ENCODE measurements around the gene SHISAL2B. TPM values are rescaled to one million over a fixed set of nuclear protein-coding genes. Genes with fewer than 3 reads are reported as not detected.

Gene SHISAL2B
- total and polyA plus RNA-seq, 8 donors, result not detected

DNA sequence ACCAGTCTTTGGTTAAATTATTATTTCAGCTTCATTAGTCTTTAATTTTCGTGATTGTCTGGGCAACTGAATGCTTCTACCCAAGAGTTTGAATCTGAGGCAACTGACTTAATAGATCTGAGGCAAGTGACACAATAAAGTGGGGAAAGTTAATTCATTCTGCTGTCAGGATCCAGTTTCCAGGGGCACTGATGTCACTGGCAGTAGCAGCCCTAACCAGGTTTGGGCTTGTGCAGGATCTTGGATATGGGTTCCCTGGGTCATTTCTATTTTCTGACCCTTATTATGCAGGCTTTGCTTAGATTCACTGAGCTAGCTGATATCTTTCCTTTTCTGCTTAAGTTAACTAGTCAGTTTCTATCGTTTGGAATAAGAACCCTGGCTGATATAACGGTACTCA is 68.6 kb downstream of the SHISAL2B start:
- no peaks in the 10 kb centered on the region for H3K9me3 ChIP-seq
- no peak overlapping the region for H3K4me3 ChIP-seq
- DNase-seq, result no peak
- H3K27me3 ChIP-seq, result no peaks in the 10 kb centered on the region
- peaks cover 0 to 39% (median 17%) of the 10 kb centered on the region in 4 donors for H3K4me1 ChIP-seq
- 71 to 88% (median 78%) methylated on average over 3 of the region's 3 CpGs for WGBS, 5 donors
- TF ChIP-seq POLR2AphosphoS5 (IDR thresholded peaks at IDR 0.05) (no peak), POLR2A (IDR thresholded peaks at IDR 0.05) (no peak), EP300 (IDR thresholded peaks at IDR 0.05) (no peak)
- TF ChIP-seq, protein P1, sequence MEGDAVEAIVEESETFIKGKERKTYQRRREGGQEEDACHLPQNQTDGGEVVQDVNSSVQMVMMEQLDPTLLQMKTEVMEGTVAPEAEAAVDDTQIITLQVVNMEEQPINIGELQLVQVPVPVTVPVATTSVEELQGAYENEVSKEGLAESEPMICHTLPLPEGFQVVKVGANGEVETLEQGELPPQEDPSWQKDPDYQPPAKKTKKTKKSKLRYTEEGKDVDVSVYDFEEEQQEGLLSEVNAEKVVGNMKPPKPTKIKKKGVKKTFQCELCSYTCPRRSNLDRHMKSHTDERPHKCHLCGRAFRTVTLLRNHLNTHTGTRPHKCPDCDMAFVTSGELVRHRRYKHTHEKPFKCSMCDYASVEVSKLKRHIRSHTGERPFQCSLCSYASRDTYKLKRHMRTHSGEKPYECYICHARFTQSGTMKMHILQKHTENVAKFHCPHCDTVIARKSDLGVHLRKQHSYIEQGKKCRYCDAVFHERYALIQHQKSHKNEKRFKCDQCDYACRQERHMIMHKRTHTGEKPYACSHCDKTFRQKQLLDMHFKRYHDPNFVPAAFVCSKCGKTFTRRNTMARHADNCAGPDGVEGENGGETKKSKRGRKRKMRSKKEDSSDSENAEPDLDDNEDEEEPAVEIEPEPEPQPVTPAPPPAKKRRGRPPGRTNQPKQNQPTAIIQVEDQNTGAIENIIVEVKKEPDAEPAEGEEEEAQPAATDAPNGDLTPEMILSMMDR (IDR thresholded peaks at IDR 0.05), result no peak
- no peak overlapping the region for H3K27ac ChIP-seq
- intact Hi-C loops (cut with DNase I; ENCODE audit: low total_unique reads), result no loop called here
- peaks cover 0 to 29% (median 16%) of the 10 kb centered on the region in 4 donors for H3K36me3 ChIP-seq

- 67 to 82% (median 78%) methylated on average over 4 of the region's 4 CpGs for WGBS, 5 donors
- no peaks in the 10 kb centered on the region for H3K9me3 ChIP-seq
- TF ChIP-seq, protein P1 (IDR thresholded peaks at IDR 0.05), result no peak
- no peak for TF ChIP-seq EP300 (IDR thresholded peaks at IDR 0.05)
- intact Hi-C loops (cut with DNase I; ENCODE audit: low total_unique reads), result no loop called here
- H3K27ac ChIP-seq, result no peak overlapping the region
- H3K27me3 ChIP-seq, result no peaks in the 10 kb centered on the region
- peaks cover 0 to 47% (median 23%) of the 10 kb centered on the region in 4 donors for H3K4me1 ChIP-seq
- H3K4me3 ChIP-seq, result no peak overlapping the region
- no peak for DNase-seq
- H3K36me3 ChIP-seq, result peaks cover 0 to 35% (median 19%) of the 10 kb centered on the region in 4 donors
Measured at GRCh38 chr5:64759960-64760660, 69.8 kb downstream of the SHISAL2B start.

GRCh38 chr5:64763948-64764503 is 73.7 kb downstream of the SHISAL2B start:
- no peak overlapping the region for H3K27ac ChIP-seq
- no peaks in the 10 kb centered on the region for H3K9me3 ChIP-seq
- H3K4me1 ChIP-seq, result peaks cover 21 to 69% (median 48%) of the 10 kb centered on the region in 4 donors
- 76 to 90% (median 88%) methylated on average over 4 of the region's 4 CpGs for whole genome bisulfite sequencing, 5 donors
- no peak for DNase-seq
- no peaks in the 10 kb centered on the region for H3K27me3 ChIP-seq
- H3K36me3 ChIP-seq, result peaks cover 0 to 33% (median 19%) of the 10 kb centered on the region in 4 donors
- H3K4me3 ChIP-seq, result no peak overlapping the region
- intact Hi-C loops (cut with DNase I; ENCODE audit: low total_unique reads), result no loop called here
- TF ChIP-seq POLR2AphosphoS5 (IDR thresholded peaks at IDR 0.05) (no peak), EP300 (IDR thresholded peaks at IDR 0.05) (no peak), POLR2A (IDR thresholded peaks at IDR 0.05) (no peak)
- TF ChIP-seq, protein P1 (IDR thresholded peaks at IDR 0.05), result no peak

DNA sequence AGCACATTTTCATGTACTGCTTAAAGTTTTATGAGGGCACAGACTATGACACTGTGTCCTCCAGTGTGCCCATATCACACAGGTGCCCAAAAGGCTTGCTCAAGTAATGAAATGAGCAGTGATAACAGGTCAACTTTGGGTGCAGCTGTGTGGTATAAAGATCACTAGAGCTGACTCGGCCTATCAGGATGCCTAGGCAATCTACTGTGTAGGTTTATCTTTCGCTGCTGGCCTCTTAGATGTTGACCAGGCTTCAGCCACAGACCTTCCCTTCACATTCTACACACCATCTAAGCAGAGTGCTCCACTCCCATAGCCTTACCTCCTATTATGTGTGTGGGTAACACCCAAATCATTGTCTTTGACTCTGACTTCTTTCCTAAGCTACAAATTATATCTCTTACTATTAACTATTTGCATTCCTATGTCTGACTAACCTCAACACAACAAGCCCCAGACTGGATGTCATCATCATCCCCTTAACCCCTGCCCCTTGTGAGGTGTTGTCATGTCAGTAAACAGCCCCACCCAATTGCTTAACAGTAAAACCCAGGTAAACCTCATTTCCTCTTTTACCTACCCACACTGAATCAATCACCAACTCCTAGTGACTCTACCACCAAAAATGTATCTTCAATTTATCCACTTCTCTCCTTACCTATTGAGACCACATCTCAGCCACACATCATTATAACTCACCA is 75.7 kb downstream of the SHISAL2B start:
- peaks cover 0 to 26% (median 17%) of the 10 kb centered on the region in 4 donors for H3K36me3 ChIP-seq
- WGBS, 5 donors, result 60 to 87% (median 78%) methylated on average over 2 of the region's 2 CpGs
- TF ChIP-seq EP300 (IDR thresholded peaks at IDR 0.05), result no peak
- TF ChIP-seq POLR2AphosphoS5 (IDR thresholded peaks at IDR 0.05), result no peak
- no peak for TF ChIP-seq POLR2A (IDR thresholded peaks at IDR 0.05)
- TF ChIP-seq, protein P1 (IDR thresholded peaks at IDR 0.05), result no peak
- H3K9me3 ChIP-seq, result no peaks in the 10 kb centered on the region
- no peak overlapping the region for H3K27ac ChIP-seq
- H3K4me3 ChIP-seq, result no peak overlapping the region
- peaks cover 35 to 72% (median 55%) of the 10 kb centered on the region in 4 donors for H3K4me1 ChIP-seq
- no peaks in the 10 kb centered on the region for H3K27me3 ChIP-seq
- peak in 1 of 2 donors; percentile 3 for DNase-seq
- intact Hi-C loops (cut with DNase I; ENCODE audit: low total_unique reads), result no loop called here

Data from stomach (tissue), 9 donors.